Measurements from ENCODE around the gene BNIP5. TPM values are rescaled to one million over a fixed set of nuclear protein-coding genes. Genes with fewer than 3 reads are reported as not detected.

BNIP5 gene
- total RNA-seq, 2 experiments from 2014 or later: not detected

DNA sequence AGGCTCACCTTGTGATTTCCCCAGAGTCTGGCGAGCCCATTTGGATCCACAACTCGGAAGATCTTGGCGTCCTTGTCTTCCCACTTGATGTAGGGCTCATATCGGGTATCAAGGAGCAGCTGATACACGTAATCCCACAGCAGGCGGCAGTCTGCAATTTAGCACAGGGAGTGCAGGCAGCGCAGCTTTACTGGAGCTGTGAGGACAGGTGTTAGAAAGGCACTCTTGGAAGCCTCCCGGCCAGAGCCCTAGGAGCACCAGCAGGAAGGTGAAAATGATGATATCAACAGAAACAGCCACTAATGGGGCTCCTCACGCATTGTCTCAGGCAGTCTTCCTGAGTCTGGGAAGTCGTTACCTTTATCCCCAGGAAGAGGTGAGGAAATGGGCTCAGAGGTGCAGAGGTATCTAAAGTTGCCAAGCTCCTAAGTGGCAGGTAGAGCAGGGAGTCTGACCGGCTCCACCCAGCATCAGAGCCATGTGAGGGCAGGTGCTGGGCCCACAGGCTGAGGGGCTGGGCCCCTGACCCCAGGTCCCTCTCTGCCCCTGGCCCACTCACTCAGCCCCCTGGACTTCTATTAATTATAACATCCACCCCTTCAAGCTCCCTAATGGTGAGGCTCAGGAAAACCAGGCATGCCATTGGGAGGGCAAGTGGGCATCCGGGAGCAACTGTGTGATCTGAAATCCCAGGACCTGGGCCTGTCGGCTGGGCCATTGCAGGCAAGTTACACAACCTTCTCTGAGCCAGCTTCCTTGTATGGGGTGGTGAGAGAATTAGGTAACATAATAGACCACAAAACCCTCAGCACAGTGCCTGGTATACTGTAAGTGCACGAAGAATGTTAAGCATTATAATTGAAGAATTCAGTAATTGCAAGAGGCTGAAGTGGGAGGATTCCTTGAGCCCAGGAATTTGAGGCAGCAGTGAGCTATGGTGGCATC lies 32.5 kb upstream of the BNIP5 start:
- H3K4me3 Mint-ChIP-seq: no peak overlapping the region
- H3K4me3 ChIP-seq (ENCODE audit: low read length): no peak overlapping the region
- POLR2A ChIA-PET: interaction anchor here (0.6 kb wide), 1 partner anchor 604 kb away, joined by 3 read pairs; no protein-coding TSS in a partner anchor
- no peaks in the 10 kb centered on the region for H3K27me3 ChIP-seq (ENCODE audit: control insufficient read depth in 1 of 2, insufficient read depth in 2 of 2, low read length in 2 of 2)
- no peaks in the 10 kb centered on the region for H3K9me3 Mint-ChIP-seq
- ATAC-seq (ENCODE audit: poor library complexity) (no peak), DNase-seq (peak in 1 of 14 experiments; percentile 22)
- H3K36me3 Mint-ChIP-seq (ENCODE audit: low read depth): no peaks in the 10 kb centered on the region
- H3K4me1 Mint-ChIP-seq (ENCODE audit: low read depth): no peaks in the 10 kb centered on the region
- no peaks in the 10 kb centered on the region for H3K4me1 ChIP-seq (ENCODE audit: insufficient read depth, low read length)
- TF ChIP-seq, protein P1, sequence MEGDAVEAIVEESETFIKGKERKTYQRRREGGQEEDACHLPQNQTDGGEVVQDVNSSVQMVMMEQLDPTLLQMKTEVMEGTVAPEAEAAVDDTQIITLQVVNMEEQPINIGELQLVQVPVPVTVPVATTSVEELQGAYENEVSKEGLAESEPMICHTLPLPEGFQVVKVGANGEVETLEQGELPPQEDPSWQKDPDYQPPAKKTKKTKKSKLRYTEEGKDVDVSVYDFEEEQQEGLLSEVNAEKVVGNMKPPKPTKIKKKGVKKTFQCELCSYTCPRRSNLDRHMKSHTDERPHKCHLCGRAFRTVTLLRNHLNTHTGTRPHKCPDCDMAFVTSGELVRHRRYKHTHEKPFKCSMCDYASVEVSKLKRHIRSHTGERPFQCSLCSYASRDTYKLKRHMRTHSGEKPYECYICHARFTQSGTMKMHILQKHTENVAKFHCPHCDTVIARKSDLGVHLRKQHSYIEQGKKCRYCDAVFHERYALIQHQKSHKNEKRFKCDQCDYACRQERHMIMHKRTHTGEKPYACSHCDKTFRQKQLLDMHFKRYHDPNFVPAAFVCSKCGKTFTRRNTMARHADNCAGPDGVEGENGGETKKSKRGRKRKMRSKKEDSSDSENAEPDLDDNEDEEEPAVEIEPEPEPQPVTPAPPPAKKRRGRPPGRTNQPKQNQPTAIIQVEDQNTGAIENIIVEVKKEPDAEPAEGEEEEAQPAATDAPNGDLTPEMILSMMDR (IDR thresholded peaks at IDR 0.05): no peak
- no peak overlapping the region for H3K27ac Mint-ChIP-seq
- H3K36me3 ChIP-seq (ENCODE audit: insufficient read depth, low read length): peaks cover 11% of the 10 kb centered on the region
- no peaks in the 10 kb centered on the region for H3K27me3 Mint-ChIP-seq
- CTCF ChIA-PET: interaction anchor here (0.5 to 1.5 kb wide), 3 partner anchors 12 to 240 kb away, joined by 3 to 4 read pairs (median 3); no protein-coding TSS in a partner anchor
- no peaks in the 10 kb centered on the region for H3K9me3 ChIP-seq (ENCODE audit: control insufficient read depth in 1 of 2, insufficient read depth in 1 of 2, low read length in 2 of 2)
- no peak overlapping the region for H3K27ac ChIP-seq (ENCODE audit: low read depth in 1 of 2, low read length in 2 of 2)
- intact Hi-C loops (cut with DNase I, micrococcal nuclease): no loop called here

DNA sequence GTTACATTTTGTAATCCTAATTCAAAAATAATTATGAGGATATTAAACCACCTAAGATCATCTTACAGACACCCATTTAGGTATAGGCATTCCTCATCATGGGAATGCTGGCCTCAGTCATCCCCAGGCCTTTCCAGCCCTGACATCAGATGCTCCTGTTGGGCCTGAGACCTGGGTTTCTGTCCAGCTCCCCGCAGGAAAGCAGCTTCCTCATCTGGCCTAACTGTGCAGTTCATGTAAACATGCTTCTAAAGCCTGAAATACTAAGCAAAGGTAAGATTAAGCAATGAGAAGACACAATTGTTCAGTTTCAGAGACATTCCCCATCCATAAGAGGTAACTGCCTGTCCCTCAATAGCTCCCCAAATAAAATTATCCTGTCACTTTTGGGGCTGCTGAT lies 31.7 kb upstream of the BNIP5 start:
- Histone ChIP-seq H3K4me1 (ENCODE audit: insufficient read depth, low read length) (no peaks in the 10 kb centered on the region), H3K4me3 (ENCODE audit: low read length) (no peak overlapping the region), H3K36me3 (ENCODE audit: insufficient read depth, low read length) (peaks cover 11% of the 10 kb centered on the region), H3K27me3 (ENCODE audit: control insufficient read depth in 1 of 2, insufficient read depth in 2 of 2, low read length in 2 of 2) (no peaks in the 10 kb centered on the region), H3K9me3 (ENCODE audit: control insufficient read depth in 1 of 2, insufficient read depth in 1 of 2, low read length in 2 of 2) (no peaks in the 10 kb centered on the region), H3K27ac (ENCODE audit: low read depth in 1 of 2, low read length in 2 of 2) (no peak overlapping the region)
- TF ChIP-seq, protein P1 (IDR thresholded peaks at IDR 0.05): no peak
- intact Hi-C loops (cut with DNase I, micrococcal nuclease): no loop called here
- H3K27ac Mint-ChIP-seq: no peak overlapping the region
- H3K27me3 Mint-ChIP-seq: no peaks in the 10 kb centered on the region
- H3K36me3 Mint-ChIP-seq (ENCODE audit: low read depth): no peaks in the 10 kb centered on the region
- H3K9me3 Mint-ChIP-seq: no peaks in the 10 kb centered on the region
- DNase-seq (no peak), ATAC-seq (ENCODE audit: poor library complexity) (no peak)
- ChIA-PET POLR2A (interaction anchor here (0.6 kb wide), 1 partner anchor 605 kb away, joined by 3 read pairs; no protein-coding TSS in a partner anchor), CTCF (interaction anchor here (0.7 to 1.5 kb wide), 2 partner anchors 13 to 28 kb away, joined by 3 to 4 read pairs; no protein-coding TSS in a partner anchor)
- no peaks in the 10 kb centered on the region for H3K4me1 Mint-ChIP-seq (ENCODE audit: low read depth)
- H3K4me3 Mint-ChIP-seq: no peak overlapping the region

DNA sequence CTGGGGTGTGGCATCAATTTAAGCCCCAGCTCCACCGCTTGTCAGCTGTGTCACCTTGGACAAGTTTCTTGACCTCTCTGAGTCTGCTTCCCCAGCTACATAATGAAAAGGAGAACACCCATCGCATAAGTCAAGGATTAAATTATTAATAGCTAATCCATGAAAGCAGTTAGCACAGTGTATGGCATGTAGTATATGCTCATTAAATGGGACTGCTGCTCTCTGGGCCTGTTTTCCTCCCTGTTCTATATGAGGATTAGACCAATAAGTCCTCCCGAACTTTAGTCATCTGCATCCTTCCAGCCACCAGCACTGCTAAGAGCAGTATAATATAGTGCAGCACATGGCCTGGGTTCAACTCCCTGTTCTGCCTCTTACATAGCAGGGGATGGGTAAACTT lies 31.1 kb upstream of the BNIP5 start:
- intact Hi-C loops (cut with DNase I, micrococcal nuclease): no loop called here
- DNase-seq: no peak
- peaks cover 11% of the 10 kb centered on the region for H3K36me3 ChIP-seq (ENCODE audit: insufficient read depth, low read length)
- no peaks in the 10 kb centered on the region for H3K36me3 Mint-ChIP-seq (ENCODE audit: low read depth)
- CTCF ChIA-PET: no interaction called here
- H3K4me3 Mint-ChIP-seq: no peak overlapping the region
- TF ChIP-seq, protein P1 (IDR thresholded peaks at IDR 0.05): no peak
- no peaks in the 10 kb centered on the region for H3K4me1 Mint-ChIP-seq (ENCODE audit: low read depth)
- H3K4me3 ChIP-seq (ENCODE audit: low read length): no peak overlapping the region
- no peak overlapping the region for H3K27ac ChIP-seq (ENCODE audit: low read depth in 1 of 2, low read length in 2 of 2)
- no peaks in the 10 kb centered on the region for H3K27me3 ChIP-seq (ENCODE audit: control insufficient read depth in 1 of 2, insufficient read depth in 2 of 2, low read length in 2 of 2)
- no peaks in the 10 kb centered on the region for H3K9me3 Mint-ChIP-seq
- no peak overlapping the region for H3K27ac Mint-ChIP-seq
- POLR2A ChIA-PET: no interaction called here
- H3K4me1 ChIP-seq (ENCODE audit: insufficient read depth, low read length): no peaks in the 10 kb centered on the region
- H3K9me3 ChIP-seq (ENCODE audit: control insufficient read depth in 1 of 2, insufficient read depth in 1 of 2, low read length in 2 of 2): no peaks in the 10 kb centered on the region
- ATAC-seq (ENCODE audit: poor library complexity): no peak
- H3K27me3 Mint-ChIP-seq: no peaks in the 10 kb centered on the region
